Neural cell (in vitro differentiated cells): ENCODE results near the gene OLIG1. TPM values are rescaled to one million over a fixed set of nuclear protein-coding genes. Genes with fewer than 3 reads are reported as not detected.

Experiments
- H2AFZ ChIP-seq: fragments of 200-600, 300-800 bp; sonication (generic), shearing (Covaris generic); 2 replicates; pipeline ENCODE4 v1.6.0; 2014; ENCODE audit warnings: low read depth, mild to moderate bottlenecking, antibody characterized with exemption, low read length, moderate library complexity
- H3F3A ChIP-seq: fragments of 200-600 bp; shearing (Covaris generic); 2 replicates; pipeline ENCODE4 v1.6.1; 2016; ENCODE audit warnings: mild to moderate bottlenecking, moderate library complexity, mixed read lengths, antibody characterized with exemption, low read length; ENCODE audit not compliant: insufficient read depth, poor library complexity, severe bottlenecking
- H3K27ac ChIP-seq: fragments of 200-600, 300-800 bp; sonication (generic), shearing (Covaris generic); 2 replicates; pipeline ENCODE4 v1.5.1; 2014; ENCODE audit warnings: mild to moderate bottlenecking, low read length, moderate library complexity
- H3K27me3 ChIP-seq: fragments of 300-800, 200-600 bp; sonication (generic), shearing (Covaris generic); 2 replicates; pipeline ENCODE4 v1.6.0; 2014; ENCODE audit warnings: mild to moderate bottlenecking, low read depth, low read length, moderate library complexity; ENCODE audit not compliant: insufficient read depth
- H3K36me3 ChIP-seq: fragments of 300-800, 200-600 bp; sonication (generic), shearing (Covaris generic); 2 replicates; pipeline ENCODE4 v1.5.1; 2014; ENCODE audit warnings: mild to moderate bottlenecking, antibody characterized with exemption, low read length, moderate library complexity; ENCODE audit not compliant: insufficient read depth
- H3K4me2 ChIP-seq: fragments of 300-800, 200-600 bp; sonication (generic), shearing (Covaris generic); 2 replicates; pipeline ENCODE4 v1.6.0; 2014; ENCODE audit warnings: mild to moderate bottlenecking, low read length
- H3K4me3 ChIP-seq: fragments of 300-800, 200-600 bp; sonication (generic), shearing (Covaris generic); 2 replicates; pipeline ENCODE4 v1.5.1; 2014; ENCODE audit warnings: mild to moderate bottlenecking, low read length, moderate library complexity
- H3K79me2 ChIP-seq: fragments of 200-600 bp; shearing (Covaris generic); replicated peaks from 2 replicates; pipeline ENCODE4 v1.6.0; 2014; ENCODE audit warnings: mild to moderate bottlenecking, low read length, moderate library complexity; ENCODE audit not compliant: insufficient read depth
- H3K9ac ChIP-seq: fragments of 300-800, 200-600 bp; sonication (generic), shearing (Covaris generic); 2 replicates; pipeline ENCODE4 v1.6.1; 2016; ENCODE audit warnings: mild to moderate bottlenecking, low read length, mixed read lengths
- H3K9me2 ChIP-seq: fragments of 200-600 bp; shearing (Covaris generic); 2 replicates; pipeline ENCODE4 v1.6.1; 2016; ENCODE audit warnings: mild to moderate bottlenecking, low read length, mixed read lengths; ENCODE audit not compliant: insufficient read depth
- H3K9me3 ChIP-seq: fragments of 200-600, 300-800 bp; sonication (generic), shearing (Covaris generic); 2 replicates; pipeline ENCODE4 v1.6.1; 2016; ENCODE audit warnings: mild to moderate bottlenecking, mixed run types, low read length, moderate library complexity, mixed read lengths
- H4K20me1 ChIP-seq: fragments of 200-600 bp; shearing (Covaris generic); 2 replicates; pipeline ENCODE4 v1.6.1; 2016; ENCODE audit warnings: mild to moderate bottlenecking, mixed run types; ENCODE audit not compliant: insufficient read depth
- CTCF ChIP-seq: fragments of 450-650 bp; IDR thresholded peaks from 2 replicates; pipeline ENCODE4 v1.5.1; 2014; ENCODE audit warnings: antibody characterized with exemption, mild to moderate bottlenecking, moderate library complexity; ENCODE audit not compliant: poor library complexity, severe bottlenecking
- EP300 ChIP-seq: fragments of 450-650 bp; conservative IDR thresholded peaks from 2 replicates; pipeline ENCODE4 v1.6.1; 2014; ENCODE audit warnings: antibody characterized with exemption, mild to moderate bottlenecking, moderate library complexity; ENCODE audit not compliant: poor library complexity, severe bottlenecking
- EZH2 ChIP-seq: fragments of 200-600, 300-800 bp; shearing (Covaris generic), sonication (generic); IDR thresholded peaks from 2 replicates; pipeline ENCODE4 v1.6.1; 2014; ENCODE audit warnings: antibody characterized with exemption, low read length, borderline replicate concordance, mild to moderate bottlenecking; ENCODE audit not compliant: insufficient read depth, poor library complexity, severe bottlenecking
- MXI1 ChIP-seq: fragments of 450-650 bp; conservative IDR thresholded peaks from 2 replicates; pipeline ENCODE4 v1.6.1; 2014; ENCODE audit warnings: antibody characterized with exemption, mild to moderate bottlenecking; ENCODE audit not compliant: poor library complexity, severe bottlenecking
- POLR2AphosphoS5 ChIP-seq: IDR thresholded peaks from 2 replicates; pipeline ENCODE4 v1.6.1; 2012
- RAD21 ChIP-seq: fragments of 450-650 bp; conservative IDR thresholded peaks from 2 replicates; pipeline ENCODE4 v1.6.1; 2014; ENCODE audit warnings: antibody characterized with exemption, mild to moderate bottlenecking, moderate library complexity
- REST ChIP-seq: IDR thresholded peaks from 2 replicates; pipeline ENCODE4 v1.6.1; 2012; ENCODE audit warnings: borderline replicate concordance
- SMC3 ChIP-seq: fragments of 450-650 bp; conservative IDR thresholded peaks from 2 replicates; pipeline ENCODE4 v1.6.1; 2014; ENCODE audit warnings: antibody characterized with exemption, mild to moderate bottlenecking, moderate library complexity; ENCODE audit not compliant: poor library complexity
- TAF1 ChIP-seq: IDR thresholded peaks from 2 replicates; pipeline ENCODE4 v1.6.1; 2012; ENCODE audit warnings: low read depth
- polyA plus RNA-seq: library from polyadenylated mRNA; depleted of rRNA; stranded (reverse); fragments of >200 nt; gene quantifications from 2 replicates; pipeline ENCODE4 v1.2.3, GENCODE V29; 2014

OLIG1 gene
- polyA plus RNA-seq, 1 donor from 2014 or later, result 1.4 TPM

- TF ChIP-seq MXI1, result no peak
- no peak for TF ChIP-seq RAD21
Observed at GRCh38 chr21:33021667-33022066, 48.3 kb upstream of the OLIG1 start (continued).

- TF ChIP-seq TAF1, result no peak
- TF ChIP-seq REST, result no peak
- H2AFZ ChIP-seq, result no peak overlapping the region
Observed at GRCh38 chr21:33022489-33022827, 47.5 kb upstream of the OLIG1 start.

DNA sequence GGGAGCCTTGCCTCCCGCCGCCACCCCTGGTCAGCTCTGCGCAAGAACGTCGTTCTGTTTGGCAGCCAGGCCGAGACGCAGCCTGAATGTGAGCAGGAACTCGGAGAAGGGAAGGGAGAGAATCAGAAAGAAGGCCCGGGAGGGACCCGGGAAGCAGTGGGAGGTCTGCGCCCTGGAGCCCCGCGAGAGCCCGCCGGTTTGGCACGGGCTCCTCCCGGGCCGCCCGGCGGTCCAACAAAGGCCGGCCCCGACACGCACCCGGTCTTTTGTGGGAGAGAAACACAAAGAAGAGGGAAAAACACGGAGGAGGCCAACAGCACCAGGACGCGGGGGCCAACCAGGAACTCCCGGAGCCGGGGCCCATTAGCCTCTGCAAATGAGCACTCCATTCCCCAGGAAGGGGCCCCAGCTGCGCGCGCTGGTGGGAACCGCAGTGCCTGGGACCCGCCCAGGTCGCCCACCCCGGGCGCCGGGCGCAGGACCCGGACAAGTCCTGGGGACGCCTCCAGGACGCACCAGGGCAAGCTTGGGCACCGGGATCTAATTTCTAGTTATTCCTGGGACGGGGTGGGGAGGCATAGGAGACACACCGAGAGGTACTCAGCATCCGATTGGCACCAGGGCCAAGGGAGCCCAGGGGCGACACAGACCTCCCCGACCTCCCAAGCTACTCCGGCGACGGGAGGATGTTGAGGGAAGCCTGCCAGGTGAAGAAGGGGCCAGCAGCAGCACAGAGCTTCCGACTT, 46.9 kb upstream of the OLIG1 start:
- Histone ChIP-seq H3K4me2 (no peak overlapping the region), H3K27me3 (peaks cover 97% of the 10 kb centered on the region), H3K79me2 (no peaks in the 10 kb centered on the region), H3K9me3 (no peaks in the 10 kb centered on the region), H3F3A (no peaks in the 10 kb centered on the region), H3K27ac (no peak overlapping the region), H3K36me3 (no peaks in the 10 kb centered on the region), H3K4me3 (no peak overlapping the region), H4K20me1 (no peaks in the 10 kb centered on the region), H2AFZ (no peak overlapping the region), H3K9ac (no peak overlapping the region), H3K9me2 (no peaks in the 10 kb centered on the region)
- TF ChIP-seq REST (no peak), POLR2AphosphoS5 (no peak), RAD21 (no peak), CTCF (no peak), MXI1 (no peak), TAF1 (no peak), EZH2 (no peak), EP300 (no peak), SMC3 (no peak)

More at GRCh38 chr21:33022489-33022827, 47.5 kb upstream of the OLIG1 start:
- no peaks in the 10 kb centered on the region for H3K9me3 ChIP-seq
- H3K9ac ChIP-seq, result no peak overlapping the region
- no peak overlapping the region for H3K27ac ChIP-seq
- H3K9me2 ChIP-seq, result no peaks in the 10 kb centered on the region
- no peaks in the 10 kb centered on the region for H4K20me1 ChIP-seq
- no peaks in the 10 kb centered on the region for H3K36me3 ChIP-seq
- H3K79me2 ChIP-seq, result no peaks in the 10 kb centered on the region
- no peak overlapping the region for H3K4me2 ChIP-seq
- no peaks in the 10 kb centered on the region for H3F3A ChIP-seq
- peaks cover 97% of the 10 kb centered on the region for H3K27me3 ChIP-seq
- no peak overlapping the region for H3K4me3 ChIP-seq
